DND-41 (cell line): ENCODE measurements around the gene MCC.

ENCODE experiments used
- EZH2 ChIP-seq: IDR thresholded peaks from 3 replicates; pipeline ENCODE4 v1.6.1; 2012; ENCODE audit warnings: borderline replicate concordance, low read depth, mild to moderate bottlenecking, moderate library complexity, low read length, inconsistent platforms; ENCODE audit not compliant: severe bottlenecking
- TF ChIP-seq, protein P1 (sequence below): IDR thresholded peaks from 2 replicates; pipeline ENCODE4 v1.5.1; 2012; ENCODE audit warnings: borderline replicate concordance, low read length, moderate library complexity, mild to moderate bottlenecking; ENCODE audit not compliant: poor library complexity, severe bottlenecking; ENCODE audit errors: extremely low read depth

DNA sequence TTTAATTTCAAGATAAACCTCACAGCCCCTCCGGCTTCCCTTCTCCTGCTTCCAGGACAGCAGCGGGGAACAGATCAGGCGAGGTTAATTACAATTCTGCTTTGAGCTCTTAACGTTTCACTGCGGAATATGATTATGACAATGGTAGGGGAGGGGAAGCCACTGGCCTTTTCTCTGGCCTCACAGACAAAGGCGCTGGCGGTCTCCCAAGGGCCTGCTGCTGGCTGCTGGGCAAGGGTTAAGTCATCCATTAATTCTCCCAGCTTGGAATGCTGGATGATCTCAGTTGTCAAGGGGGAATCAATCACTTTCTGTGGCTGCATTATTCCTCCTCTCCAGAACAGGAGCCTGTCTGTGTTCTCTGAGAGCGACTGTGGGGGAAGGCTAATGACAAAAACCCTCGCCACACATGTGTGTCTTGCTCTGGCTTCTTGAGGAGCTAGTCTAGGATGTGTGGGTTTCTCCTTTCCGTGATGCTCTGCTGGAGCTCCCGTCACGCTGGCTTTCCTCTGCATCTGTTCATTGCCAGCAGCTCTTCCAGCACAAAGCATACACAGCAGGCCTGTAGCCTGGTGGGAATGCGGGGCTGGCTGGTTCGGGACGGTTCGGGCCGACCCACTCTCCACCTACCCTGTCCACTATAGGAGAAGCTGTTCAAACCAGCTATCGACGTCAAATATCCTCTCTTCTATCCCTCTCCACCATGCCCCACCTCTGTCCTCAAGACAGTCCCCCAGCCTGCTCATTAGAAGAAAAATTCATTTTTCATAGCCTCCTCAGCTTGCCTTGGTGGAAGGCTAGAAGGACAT, 428.8 kb downstream of the MCC start:
- TF ChIP-seq, protein P1, sequence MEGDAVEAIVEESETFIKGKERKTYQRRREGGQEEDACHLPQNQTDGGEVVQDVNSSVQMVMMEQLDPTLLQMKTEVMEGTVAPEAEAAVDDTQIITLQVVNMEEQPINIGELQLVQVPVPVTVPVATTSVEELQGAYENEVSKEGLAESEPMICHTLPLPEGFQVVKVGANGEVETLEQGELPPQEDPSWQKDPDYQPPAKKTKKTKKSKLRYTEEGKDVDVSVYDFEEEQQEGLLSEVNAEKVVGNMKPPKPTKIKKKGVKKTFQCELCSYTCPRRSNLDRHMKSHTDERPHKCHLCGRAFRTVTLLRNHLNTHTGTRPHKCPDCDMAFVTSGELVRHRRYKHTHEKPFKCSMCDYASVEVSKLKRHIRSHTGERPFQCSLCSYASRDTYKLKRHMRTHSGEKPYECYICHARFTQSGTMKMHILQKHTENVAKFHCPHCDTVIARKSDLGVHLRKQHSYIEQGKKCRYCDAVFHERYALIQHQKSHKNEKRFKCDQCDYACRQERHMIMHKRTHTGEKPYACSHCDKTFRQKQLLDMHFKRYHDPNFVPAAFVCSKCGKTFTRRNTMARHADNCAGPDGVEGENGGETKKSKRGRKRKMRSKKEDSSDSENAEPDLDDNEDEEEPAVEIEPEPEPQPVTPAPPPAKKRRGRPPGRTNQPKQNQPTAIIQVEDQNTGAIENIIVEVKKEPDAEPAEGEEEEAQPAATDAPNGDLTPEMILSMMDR = no peak
- no peak for TF ChIP-seq EZH2
